ENCODE data around the gene MBOAT2. TPM values are rescaled to one million over a fixed set of nuclear protein-coding genes. Genes with fewer than 3 reads are reported as not detected.

The MBOAT2 gene
- total and polyA plus RNA-seq, 2 experiments from 2014 or later: 15.9 to 22.7 TPM

DNA sequence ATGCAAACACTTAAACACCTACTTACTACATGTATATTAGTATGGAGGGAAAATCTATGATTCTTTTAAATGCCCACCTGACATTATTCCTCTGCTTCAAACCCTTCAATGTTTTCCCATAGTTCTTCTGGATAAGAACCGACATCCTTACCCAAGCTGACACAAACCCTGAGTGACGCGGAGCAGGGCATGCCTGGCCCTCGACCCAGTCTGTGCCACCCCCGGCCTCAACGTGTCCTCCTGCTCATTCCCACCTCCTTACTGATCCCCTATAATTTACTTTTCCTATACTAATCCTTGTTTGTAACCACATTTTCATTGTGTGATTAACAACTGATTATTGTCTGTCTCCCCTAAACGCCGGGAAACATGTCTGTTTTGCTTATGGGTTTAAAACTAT, 183.5 kb downstream of the MBOAT2 start:
- Histone ChIP-seq H3K36me3 (ENCODE audit: insufficient read depth) (no peaks in the 10 kb centered on the region), H3K4me3 (no peak overlapping the region), H2AFZ (no peak overlapping the region), H3K27ac (ENCODE audit: low read depth) (no peak overlapping the region), H3K4me1 (ENCODE audit: insufficient read depth) (no peaks in the 10 kb centered on the region), H3K9me2 (ENCODE audit: insufficient read depth) (no peaks in the 10 kb centered on the region), H3K79me2 (replicated peaks; ENCODE audit: insufficient read depth) (no peaks in the 10 kb centered on the region), H4K20me1 (replicated peaks; ENCODE audit: insufficient read depth) (no peaks in the 10 kb centered on the region; the same call in 1 of the 2 replicates), H3K27me3 (ENCODE audit: insufficient read depth) (no peaks in the 10 kb centered on the region), H3F3A (replicated peaks; ENCODE audit: low read depth) (no peaks in the 10 kb centered on the region), H3K4me2 (no peak overlapping the region)
- TF ChIP-seq POLR2AphosphoS5 (IDR thresholded peaks at IDR 0.05; ENCODE audit: low read depth) (no peak), ZNF331 (CRISPR knock-in tag; IDR thresholded peaks at IDR 0.05; ENCODE audit: low read depth) (no peak), CREB1 (CRISPR knock-in tag; IDR thresholded peaks at IDR 0.05; ENCODE audit: low read depth) (no peak), EZH2phosphoT487 (IDR thresholded peaks at IDR 0.05; ENCODE audit: unreplicated experiment) (no peak), JUNB (IDR thresholded peaks at IDR 0.05; ENCODE audit: unreplicated experiment) (no peak), NANOG (IDR thresholded peaks at IDR 0.05; ENCODE audit: borderline replicate concordance) (no peak), ZNF114 (CRISPR knock-in tag; IDR thresholded peaks at IDR 0.05) (no peak), EZH2 (IDR thresholded peaks at IDR 0.05; ENCODE audit: low read depth, unreplicated experiment) (no peak)
- TF ChIP-seq, protein P1, sequence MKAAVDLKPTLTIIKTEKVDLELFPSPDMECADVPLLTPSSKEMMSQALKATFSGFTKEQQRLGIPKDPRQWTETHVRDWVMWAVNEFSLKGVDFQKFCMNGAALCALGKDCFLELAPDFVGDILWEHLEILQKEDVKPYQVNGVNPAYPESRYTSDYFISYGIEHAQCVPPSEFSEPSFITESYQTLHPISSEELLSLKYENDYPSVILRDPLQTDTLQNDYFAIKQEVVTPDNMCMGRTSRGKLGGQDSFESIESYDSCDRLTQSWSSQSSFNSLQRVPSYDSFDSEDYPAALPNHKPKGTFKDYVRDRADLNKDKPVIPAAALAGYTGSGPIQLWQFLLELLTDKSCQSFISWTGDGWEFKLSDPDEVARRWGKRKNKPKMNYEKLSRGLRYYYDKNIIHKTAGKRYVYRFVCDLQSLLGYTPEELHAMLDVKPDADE (IDR thresholded peaks at IDR 0.05): no peak
- peaks cover 4% of the 10 kb centered on the region for H3K36me3 Mint-ChIP-seq (ENCODE audit: low read depth)
- no peak for ATAC-seq
- H3K4me3 Mint-ChIP-seq: no peak overlapping the region
- no peaks in the 10 kb centered on the region for H3K4me1 Mint-ChIP-seq
- no peaks in the 10 kb centered on the region for H3K27me3 Mint-ChIP-seq (ENCODE audit: insufficient read depth, low read depth, poor library complexity)
- no peak overlapping the region for H3K27ac Mint-ChIP-seq
- no peaks in the 10 kb centered on the region for H3K9me3 Mint-ChIP-seq
- no peak for DNase-seq (ENCODE audit: low spot score)

DNA sequence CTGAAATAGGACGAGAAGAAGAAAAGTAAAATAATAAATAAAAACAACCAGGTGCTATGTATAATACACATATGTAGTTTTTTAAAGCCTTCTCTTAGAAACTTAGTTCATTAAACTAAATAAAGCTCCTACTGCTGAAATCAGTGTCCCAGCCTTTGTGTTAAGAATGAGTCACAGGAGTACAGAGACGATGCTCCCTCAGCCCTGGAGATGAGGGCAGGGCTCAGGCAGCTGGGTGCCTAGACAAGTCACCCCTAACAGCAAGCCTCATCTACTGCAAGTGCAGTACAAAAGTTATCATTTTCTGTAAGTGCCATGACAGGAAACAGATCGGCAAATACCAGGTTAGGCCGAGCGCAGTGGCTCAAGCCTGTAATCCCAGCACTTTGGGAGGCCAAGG, 184.3 kb downstream of the MBOAT2 start:
- Mint-ChIP-seq H3K4me3 (no peak overlapping the region), H3K4me1 (no peaks in the 10 kb centered on the region), H3K36me3 (ENCODE audit: low read depth) (no peaks in the 10 kb centered on the region), H3K27me3 (ENCODE audit: insufficient read depth, low read depth, poor library complexity) (no peaks in the 10 kb centered on the region), H3K9me3 (no peaks in the 10 kb centered on the region), H3K27ac (no peak overlapping the region)
- no peaks in the 10 kb centered on the region for H3K4me1 ChIP-seq (ENCODE audit: insufficient read depth)
- no peaks in the 10 kb centered on the region for H3K79me2 ChIP-seq (replicated peaks; ENCODE audit: insufficient read depth)
- no peaks in the 10 kb centered on the region for H3F3A ChIP-seq (replicated peaks; ENCODE audit: low read depth)
- no peak overlapping the region for H3K27ac ChIP-seq (ENCODE audit: low read depth)
- TF ChIP-seq POLR2AphosphoS5 (IDR thresholded peaks at IDR 0.05; ENCODE audit: low read depth): no peak
- TF ChIP-seq ZNF114 (CRISPR knock-in tag; IDR thresholded peaks at IDR 0.05): no peak
- TF ChIP-seq NANOG (IDR thresholded peaks at IDR 0.05; ENCODE audit: borderline replicate concordance): no peak
- TF ChIP-seq ZNF331 (CRISPR knock-in tag; IDR thresholded peaks at IDR 0.05; ENCODE audit: low read depth): no peak
- TF ChIP-seq, protein P1 (IDR thresholded peaks at IDR 0.05): no peak
- TF ChIP-seq EZH2phosphoT487 (IDR thresholded peaks at IDR 0.05; ENCODE audit: unreplicated experiment): no peak
- TF ChIP-seq STAT1 (IDR thresholded peaks at IDR 0.05; ENCODE audit: unreplicated experiment): no peak
- TF ChIP-seq, protein P2, sequence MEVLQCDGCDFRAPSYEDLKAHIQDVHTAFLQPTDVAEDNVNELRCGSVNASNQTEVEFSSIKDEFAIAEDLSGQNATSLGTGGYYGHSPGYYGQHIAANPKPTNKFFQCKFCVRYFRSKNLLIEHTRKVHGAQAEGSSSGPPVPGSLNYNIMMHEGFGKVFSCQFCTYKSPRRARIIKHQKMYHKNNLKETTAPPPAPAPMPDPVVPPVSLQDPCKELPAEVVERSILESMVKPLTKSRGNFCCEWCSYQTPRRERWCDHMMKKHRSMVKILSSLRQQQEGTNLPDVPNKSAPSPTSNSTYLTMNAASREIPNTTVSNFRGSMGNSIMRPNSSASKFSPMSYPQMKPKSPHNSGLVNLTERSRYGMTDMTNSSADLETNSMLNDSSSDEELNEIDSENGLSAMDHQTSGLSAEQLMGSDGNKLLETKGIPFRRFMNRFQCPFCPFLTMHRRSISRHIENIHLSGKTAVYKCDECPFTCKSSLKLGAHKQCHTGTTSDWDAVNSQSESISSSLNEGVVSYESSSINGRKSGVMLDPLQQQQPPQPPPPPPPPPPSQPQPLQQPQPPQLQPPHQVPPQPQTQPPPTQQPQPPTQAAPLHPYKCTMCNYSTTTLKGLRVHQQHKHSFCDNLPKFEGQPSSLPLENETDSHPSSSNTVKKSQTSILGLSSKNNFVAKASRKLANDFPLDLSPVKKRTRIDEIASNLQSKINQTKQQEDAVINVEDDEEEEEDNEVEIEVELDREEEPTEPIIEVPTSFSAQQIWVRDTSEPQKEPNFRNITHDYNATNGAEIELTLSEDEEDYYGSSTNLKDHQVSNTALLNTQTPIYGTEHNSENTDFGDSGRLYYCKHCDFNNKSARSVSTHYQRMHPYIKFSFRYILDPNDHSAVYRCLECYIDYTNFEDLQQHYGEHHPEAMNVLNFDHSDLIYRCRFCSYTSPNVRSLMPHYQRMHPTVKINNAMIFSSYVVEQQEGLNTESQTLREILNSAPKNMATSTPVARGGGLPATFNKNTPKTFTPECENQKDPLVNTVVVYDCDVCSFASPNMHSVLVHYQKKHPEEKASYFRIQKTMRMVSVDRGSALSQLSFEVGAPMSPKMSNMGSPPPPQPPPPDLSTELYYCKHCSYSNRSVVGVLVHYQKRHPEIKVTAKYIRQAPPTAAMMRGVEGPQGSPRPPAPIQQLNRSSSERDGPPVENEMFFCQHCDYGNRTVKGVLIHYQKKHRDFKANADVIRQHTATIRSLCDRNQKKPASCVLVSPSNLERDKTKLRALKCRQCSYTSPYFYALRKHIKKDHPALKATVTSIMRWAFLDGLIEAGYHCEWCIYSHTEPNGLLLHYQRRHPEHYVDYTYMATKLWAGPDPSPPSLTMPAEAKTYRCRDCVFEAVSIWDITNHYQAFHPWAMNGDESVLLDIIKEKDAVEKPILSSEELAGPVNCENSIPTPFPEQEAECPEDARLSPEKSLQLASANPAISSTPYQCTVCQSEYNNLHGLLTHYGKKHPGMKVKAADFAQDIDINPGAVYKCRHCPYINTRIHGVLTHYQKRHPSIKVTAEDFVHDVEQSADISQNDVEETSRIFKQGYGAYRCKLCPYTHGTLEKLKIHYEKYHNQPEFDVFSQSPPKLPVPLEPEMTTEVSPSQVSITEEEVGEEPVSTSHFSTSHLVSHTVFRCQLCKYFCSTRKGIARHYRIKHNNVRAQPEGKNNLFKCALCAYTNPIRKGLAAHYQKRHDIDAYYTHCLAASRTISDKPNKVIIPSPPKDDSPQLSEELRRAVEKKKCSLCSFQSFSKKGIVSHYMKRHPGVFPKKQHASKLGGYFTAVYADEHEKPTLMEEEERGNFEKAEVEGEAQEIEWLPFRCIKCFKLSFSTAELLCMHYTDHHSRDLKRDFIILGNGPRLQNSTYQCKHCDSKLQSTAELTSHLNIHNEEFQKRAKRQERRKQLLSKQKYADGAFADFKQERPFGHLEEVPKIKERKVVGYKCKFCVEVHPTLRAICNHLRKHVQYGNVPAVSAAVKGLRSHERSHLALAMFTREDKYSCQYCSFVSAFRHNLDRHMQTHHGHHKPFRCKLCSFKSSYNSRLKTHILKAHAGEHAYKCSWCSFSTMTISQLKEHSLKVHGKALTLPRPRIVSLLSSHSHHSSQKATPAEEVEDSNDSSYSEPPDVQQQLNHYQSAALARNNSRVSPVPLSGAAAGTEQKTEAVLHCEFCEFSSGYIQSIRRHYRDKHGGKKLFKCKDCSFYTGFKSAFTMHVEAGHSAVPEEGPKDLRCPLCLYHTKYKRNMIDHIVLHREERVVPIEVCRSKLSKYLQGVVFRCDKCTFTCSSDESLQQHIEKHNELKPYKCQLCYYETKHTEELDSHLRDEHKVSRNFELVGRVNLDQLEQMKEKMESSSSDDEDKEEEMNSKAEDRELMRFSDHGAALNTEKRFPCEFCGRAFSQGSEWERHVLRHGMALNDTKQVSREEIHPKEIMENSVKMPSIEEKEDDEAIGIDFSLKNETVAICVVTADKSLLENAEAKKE (CRISPR knock-in tag; IDR thresholded peaks at IDR 0.05): no peak
- TF ChIP-seq EZH2 (IDR thresholded peaks at IDR 0.05; ENCODE audit: low read depth, unreplicated experiment): no peak
- no peak for TF ChIP-seq JUNB (IDR thresholded peaks at IDR 0.05; ENCODE audit: unreplicated experiment)
- H3K9me2 ChIP-seq (ENCODE audit: insufficient read depth): no peaks in the 10 kb centered on the region
- H3K27me3 ChIP-seq (ENCODE audit: insufficient read depth): no peaks in the 10 kb centered on the region
- no peak overlapping the region for H3K4me2 ChIP-seq
- no peaks in the 10 kb centered on the region for H3K36me3 ChIP-seq (ENCODE audit: insufficient read depth)
- no peak overlapping the region for H3K4me3 ChIP-seq
- ATAC-seq (no peak), DNase-seq (ENCODE audit: low spot score) (no peak)
- H4K20me1 ChIP-seq (replicated peaks; ENCODE audit: insufficient read depth): no peaks in the 10 kb centered on the region; the same call in 1 of the 2 replicates
- no peak overlapping the region for H2AFZ ChIP-seq

Data from GM23338 (cell line).